ENCODE data around the gene ANXA6.

- TF ChIP-seq CTCF (IDR thresholded peaks at IDR 0.05) (no peak), POLR2A (IDR thresholded peaks at IDR 0.05) (no peak), POLR2AphosphoS5 (IDR thresholded peaks at IDR 0.05) (no peak)
Measured at GRCh38 chr5:151053796-151054462, 103.7 kb downstream of the ANXA6 start.
